UCSD-AML1 (cell line): Measurements from ENCODE around the gene MYADM.

ENCODE experiments used
- DNase-seq: peaks from one replicate; lab custom pipeline; 2025; ENCODE audit not compliant: unreplicated experiment; lab: John Stamatoyannopoulos, UW

The MYADM gene

GRCh38 chr19:53884256-53884655 lies 16.6 kb downstream of the MYADM start:
- no peak for DNase-seq

DNA sequence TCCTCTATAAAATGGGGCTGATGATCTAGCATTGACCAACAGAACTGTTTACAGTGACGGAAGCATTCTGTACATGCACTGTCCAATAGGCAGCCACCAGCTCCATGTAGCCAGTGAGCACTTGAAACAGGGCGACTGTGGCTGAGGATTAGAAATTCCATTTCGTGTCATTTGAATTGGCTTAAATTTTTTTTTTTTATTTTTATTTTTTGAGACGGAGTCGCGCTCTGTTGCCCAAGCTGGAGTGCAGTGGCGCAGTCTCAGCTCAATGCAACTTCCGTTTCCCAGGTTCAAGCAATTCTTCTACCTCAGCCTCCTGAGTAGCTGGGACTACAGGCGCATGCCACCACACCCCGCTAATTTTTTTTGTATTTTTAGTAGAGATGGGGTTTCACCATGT lies 17.4 kb downstream of the MYADM start:
- no peak for DNase-seq

GRCh38 chr19:53892301-53892980 lies 24.8 kb downstream of the MYADM start:
- DNase-seq: no peak

- DNase-seq: no peak
Observed at GRCh38 chr19:53892981-53893325, 25.3 kb downstream of the MYADM start.

DNA sequence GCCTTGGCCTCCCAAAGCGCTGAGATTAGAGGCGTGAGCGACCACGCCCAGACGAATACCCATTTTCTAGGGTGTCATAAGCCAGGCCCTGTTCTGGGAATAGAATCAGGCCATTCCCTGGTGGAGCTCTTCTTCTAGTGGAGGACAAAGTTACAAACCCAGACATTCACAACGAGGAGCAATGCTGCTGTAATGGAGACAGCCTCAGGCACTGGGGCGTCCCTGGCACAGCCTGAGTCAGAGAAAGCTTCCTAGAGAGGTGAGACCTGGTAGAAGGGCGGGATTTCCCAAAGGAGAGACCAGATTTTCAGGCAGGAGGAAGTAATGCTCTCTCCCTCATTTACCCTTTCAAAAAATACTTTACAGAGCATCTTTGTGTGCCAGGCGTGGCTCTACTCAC lies 27.0 kb downstream of the MYADM start:
- no peak for DNase-seq

DNA sequence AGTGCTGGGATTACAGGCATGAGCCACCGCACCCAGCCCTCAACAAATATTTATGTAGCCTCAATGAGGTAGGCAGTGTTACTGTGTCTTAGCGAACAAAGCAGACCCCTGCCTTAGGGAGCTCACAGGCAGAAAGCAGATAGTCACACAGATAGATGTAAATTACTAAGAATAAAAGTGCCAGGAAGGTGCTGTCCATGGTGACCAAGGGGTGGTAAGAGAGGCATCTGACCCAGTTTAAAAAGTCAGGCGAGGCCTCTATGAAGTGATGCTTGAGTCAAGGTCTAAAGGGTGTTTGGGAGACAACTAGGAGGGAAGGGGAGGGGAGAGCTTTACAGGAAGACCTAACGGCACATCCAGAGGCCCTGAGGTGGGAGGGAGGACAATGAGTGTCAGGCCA lies 29.0 kb downstream of the MYADM start:
- DNase-seq: no peak

DNA sequence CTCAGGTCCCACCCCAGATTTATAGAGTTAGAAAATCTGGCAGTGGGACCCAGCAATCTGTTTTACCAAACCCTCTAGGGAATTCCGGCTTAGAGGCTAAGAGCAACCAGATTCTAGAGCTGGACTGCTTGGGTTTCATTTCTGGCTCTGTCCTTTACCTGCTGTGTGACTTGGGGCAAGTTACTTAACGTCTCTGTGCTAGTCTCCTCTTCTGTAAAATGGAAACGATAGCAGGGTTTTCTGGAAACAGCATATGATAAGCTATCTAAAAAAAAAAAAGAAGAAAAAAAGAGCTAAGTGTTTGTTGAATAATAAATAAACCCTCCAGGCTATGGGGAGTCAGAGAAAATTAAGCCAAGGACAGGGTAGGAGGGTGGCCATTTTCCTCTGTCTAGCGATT lies 29.8 kb downstream of the MYADM start:
- DNase-seq: no peak

GRCh38 chr19:53898166-53898565 lies 30.5 kb downstream of the MYADM start:
- no peak for DNase-seq

- no peak for DNase-seq
Observed at GRCh38 chr19:53898636-53899341, 31.1 kb downstream of the MYADM start.

DNA sequence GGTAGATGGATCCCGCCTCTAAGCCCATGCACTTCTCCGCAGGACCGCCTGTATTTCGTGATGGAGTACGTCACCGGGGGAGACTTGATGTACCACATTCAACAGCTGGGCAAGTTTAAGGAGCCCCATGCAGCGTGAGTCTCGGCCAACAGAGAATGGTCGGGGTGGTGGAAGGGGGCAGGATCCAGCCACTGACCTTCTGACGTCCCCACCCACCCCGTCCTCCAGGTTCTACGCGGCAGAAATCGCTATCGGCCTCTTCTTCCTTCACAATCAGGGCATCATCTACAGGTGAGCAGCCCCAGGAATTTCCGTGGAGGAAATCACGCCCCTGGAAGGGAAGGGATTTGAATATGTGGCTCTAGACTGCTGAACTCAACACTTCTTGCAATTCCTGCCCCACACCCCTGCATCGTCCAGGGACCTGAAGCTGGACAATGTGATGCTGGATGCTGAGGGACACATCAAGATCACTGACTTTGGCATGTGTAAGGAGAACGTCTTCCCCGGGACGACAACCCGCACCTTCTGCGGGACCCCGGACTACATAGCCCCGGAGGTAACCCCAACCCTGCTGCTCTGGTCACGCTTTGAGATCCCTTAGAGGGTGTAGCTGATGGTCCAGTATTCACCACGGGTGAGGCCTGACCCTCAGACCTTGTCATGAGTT lies 32.6 kb downstream of the MYADM start:
- no peak for DNase-seq

DNA sequence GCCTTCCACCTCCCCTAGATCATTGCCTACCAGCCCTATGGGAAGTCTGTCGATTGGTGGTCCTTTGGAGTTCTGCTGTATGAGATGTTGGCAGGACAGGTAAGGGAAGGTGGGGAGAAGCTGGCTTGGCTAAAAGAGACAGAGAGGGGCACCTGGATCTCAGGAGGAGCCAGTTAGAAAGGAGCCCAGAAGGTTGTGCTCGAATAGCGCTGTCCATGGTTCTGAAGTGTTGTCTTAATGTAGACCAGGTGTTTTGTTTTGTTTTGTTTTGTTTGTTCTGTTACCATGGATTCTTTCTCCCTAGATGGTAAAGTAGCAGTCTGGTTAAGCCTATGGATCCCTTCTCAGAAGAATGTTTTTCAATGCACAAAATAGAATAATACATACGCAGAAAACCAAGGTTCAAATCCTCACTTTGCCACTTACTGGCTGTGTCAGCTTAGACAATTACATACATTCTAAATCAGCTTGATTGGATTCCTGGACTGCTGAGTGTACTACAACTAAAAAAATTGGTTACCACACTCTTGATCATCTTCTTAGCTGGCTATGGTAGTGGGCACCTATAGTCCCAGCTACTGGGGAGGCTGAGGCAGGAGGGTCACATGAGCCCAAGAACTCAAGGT lies 35.5 kb downstream of the MYADM start:
- DNase-seq: peak; percentile 19

DNA sequence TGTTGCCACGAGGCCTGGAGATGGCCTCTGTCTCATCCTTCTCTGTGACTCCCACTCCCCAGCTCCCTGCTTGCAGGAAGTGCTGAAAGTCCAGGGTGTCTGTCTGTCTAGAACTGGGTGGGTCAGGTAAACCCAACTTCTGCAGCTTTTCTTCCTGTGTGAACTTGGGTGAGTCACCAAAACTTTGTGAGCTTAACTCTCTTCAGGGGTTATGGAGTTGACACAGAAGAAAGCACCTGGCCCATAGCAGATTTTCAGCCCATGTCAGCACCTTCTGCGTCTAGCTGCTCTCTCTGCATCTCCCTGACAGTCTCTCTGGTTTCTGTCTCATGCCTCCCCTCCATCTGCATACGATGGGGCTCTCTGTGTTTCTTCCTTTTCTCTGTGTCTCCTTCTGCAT lies 37.2 kb downstream of the MYADM start:
- no peak for DNase-seq

- no peak for DNase-seq
Observed at GRCh38 chr19:53905787-53906186, 38.1 kb downstream of the MYADM start.

GRCh38 chr19:53906211-53907192 lies 38.8 kb downstream of the MYADM start:
- DNase-seq: peak; percentile 47

- DNase-seq: no peak
Observed at GRCh38 chr19:53907193-53907581, 39.5 kb downstream of the MYADM start.

- no peak for DNase-seq
Observed at GRCh38 chr19:53907690-53908089, 40.0 kb downstream of the MYADM start.

DNA sequence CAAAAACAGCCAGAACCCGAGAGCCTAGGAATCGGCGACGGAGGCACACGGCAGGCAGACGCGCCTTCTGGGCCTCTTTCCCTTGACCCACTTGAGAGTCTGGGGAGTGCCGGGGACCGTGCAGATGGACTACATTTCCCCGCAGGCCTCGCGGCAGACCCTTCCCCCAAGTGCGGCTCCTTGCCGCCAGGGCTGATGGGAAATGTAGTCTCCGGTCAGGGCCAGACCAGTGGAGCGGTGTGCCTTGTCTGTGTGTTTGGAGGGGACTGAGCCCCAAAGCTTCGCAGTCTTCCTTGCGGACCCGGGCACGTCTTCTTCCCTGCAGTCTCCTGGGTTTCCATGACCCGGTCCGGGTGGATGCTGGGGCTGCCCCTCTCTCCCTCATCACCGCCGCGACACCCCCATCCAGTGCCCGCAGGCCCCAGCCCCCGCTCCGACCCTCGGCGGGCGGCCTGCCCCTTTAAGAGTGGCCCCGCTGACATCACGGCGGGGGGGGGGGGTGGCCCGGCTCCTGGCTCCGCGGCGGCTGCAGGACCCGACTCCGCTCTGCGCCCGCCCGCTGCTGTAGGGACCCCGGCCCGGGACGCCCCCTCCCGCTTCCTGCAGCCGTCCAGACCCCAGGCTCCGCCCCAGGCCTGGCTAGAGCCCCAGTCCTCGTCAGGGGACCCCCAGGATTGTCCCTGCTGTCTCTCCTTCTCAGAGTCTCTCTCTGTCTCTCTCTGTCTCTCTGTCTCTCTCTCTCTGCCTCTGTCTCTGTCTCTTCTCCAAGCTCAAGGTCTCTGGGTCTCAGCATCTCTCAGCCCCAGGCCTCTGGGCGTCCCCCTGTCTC lies 40.6 kb downstream of the MYADM start:
- DNase-seq: peak; percentile 39

GRCh38 chr19:53908935-53909415 lies 41.3 kb downstream of the MYADM start, which contains the start of gene CACNG7:
TSS of gene CACNG7 (plus strand) at chr19:53909278. CDS start at chr19:53912832, 3,554 bp downstream.
- no peak for DNase-seq

DNA sequence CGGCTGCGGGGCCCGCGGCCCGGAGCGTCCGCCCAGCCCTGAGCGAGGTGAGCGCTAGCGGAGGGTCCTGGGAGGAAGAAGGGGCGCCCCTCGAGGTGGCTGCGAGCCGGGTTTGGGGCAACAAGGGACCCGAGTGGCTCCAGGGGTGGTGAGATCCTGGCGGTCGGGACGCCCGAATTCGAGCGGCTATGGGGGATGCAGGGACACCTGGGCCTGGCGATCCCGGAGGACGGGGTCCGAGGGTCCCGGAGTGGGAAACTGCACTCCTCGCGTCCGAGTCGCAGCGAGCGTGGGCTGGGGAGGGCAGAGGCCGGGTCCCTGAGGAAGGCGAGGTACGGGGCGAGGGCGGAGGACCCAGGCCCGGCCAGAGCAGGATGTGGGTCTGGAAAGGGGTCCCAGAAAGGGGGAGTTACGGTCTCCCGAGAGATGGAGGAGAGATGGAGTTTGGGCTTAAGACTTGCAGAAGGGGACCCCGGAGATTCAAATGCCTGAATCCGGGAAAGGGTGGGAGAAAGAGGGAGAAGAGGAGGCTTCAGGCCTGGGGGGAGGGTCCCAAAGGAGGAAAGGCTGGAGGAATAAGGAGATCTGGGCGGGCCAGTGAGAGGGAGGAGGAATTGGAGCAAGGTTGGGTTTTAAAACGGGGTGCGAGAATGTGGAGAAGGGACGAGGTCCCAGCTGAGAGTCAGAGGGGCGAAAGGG lies 41.9 kb downstream of the MYADM start:
- DNase-seq: no peak
